ENCODE results near the gene NFATC1.

Gene NFATC1

GRCh38 chr18:79423211-79424007 is 27.7 kb downstream of the NFATC1 start:
- no peak for DNase-seq (ENCODE audit: low read depth in 2 of 2)

- no peak for DNase-seq (ENCODE audit: low read depth in 2 of 2)
Observed at GRCh38 chr18:79424008-79424565, 28.4 kb downstream of the NFATC1 start.

DNA sequence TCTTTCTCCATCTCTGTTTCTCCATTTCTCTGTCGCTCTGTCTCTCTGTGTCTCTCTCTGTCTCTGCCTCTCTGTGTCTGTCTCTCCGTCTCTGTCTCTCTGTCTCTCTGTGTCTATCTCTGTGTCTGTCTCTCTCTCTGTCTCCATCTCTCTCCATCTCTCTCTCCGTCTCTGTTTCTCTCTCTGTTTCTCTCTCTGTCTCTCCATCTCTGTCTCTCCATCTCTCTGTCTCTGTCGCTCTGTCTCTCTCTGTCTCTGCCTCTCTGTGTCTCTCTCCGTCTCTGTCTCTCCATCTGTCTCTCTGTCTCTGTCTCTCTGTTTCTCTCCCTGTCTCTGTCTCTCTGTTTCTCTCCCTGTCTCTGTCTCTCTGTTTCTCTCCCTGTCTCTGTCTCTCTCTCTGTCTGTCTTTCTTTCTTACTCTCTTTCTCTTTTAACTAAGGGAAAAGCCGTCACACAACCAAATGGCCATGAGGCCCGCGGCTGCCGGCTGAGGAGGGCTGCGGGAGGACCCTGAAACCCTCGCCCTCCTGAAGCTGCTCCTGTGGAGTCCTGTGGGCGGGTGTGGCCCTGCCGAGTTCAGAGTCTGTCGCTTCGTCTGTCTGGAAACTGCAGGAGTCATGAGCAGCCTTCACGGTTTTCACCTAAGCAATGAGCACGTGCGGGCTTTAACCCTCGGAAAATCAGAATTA is 29.3 kb downstream of the NFATC1 start:
- no peak for DNase-seq (ENCODE audit: low read depth in 2 of 2)

GRCh38 chr18:79425569-79425886 is 29.8 kb downstream of the NFATC1 start:
- no peak for DNase-seq (ENCODE audit: low read depth in 2 of 2)

DNA sequence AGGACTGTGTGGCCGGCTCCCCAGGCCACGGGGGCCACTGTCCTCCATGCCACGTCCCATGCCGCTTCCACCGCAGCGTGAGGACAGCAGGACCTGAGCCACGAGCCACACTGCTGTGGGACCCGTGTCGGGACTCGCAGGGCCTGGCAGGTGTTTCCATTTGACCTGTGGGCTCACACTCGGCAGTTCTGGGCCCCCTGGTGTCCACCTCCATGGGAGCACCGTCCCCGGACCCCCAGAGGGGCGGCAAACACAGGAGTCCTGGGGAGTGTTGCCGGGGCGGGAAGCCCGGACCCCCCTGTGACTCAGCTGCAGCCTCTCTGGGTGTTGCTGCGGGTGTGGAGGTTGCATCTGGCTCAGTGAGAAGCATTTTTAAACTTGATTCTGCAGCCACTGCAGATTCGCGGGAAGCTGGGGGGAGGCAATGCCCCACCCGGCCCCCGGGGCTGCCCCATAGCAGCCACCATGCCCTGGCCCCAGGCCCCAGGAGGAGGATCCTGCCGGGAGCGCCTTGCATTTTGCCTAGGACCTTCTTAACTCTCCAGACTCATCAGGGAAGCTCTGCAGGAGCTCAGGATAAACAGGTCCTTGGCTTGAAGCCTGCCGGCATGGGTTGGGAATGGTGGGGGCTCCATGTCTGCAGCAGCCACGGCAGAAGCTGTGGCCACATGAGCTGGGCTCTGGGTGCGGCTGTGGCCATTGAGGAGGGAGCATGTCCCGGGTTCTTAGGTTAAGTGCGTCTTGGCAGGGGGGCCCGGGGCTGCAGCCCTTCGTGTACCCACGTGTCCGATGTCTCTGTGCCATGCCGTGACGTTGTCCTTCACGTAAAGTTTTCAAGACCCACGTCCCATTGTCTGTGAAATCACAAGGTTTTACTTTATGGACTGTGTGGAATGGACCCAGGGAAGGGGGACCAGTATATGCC is 30.9 kb downstream of the NFATC1 start:
- no peak for DNase-seq (ENCODE audit: low read depth in 2 of 2)

DNA sequence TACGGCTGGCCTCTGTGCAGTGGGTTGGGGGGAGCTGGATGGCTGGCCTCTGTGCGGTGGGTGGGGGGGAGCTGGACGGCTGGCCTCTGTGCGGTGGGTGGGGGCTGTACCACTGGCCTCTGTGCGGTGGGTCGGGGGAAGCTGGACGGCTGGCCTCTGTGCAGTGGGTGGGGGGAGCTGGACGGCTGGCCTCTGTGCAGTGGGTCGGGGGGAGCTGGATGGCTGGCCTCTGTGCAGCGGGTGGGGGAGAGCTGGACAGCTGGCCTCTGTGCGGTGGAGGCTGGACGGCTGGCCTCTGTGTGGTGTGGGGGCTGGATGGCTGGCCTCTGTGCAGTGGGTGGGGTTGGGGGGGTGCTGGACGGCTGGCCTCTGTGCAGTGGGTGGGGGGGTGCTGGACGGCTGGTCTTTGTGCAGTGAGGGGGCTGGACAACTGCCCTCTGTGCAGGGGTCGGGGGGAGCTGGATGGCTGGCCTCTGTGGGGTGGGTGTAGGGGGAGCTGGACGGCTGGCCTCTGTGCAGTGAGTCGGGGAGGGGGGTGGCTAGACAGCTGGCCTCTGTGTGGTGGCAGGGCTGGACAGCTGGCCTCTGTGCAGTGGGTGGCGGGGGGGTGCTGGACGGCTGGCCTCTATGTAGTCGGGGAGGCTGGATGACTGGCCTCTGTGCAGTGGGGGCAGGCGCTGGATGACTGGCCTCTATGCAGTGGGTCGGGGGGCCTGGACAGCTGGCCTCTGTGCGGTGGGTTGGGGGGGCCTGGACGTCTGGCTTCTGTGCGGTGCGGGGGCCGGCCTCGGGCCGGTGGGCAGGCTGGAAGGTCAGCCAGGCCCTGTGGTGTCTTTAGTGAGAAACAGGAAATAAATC is 31.9 kb downstream of the NFATC1 start:
- DNase-seq (ENCODE audit: low read depth in 2 of 2) = no peak

DNA sequence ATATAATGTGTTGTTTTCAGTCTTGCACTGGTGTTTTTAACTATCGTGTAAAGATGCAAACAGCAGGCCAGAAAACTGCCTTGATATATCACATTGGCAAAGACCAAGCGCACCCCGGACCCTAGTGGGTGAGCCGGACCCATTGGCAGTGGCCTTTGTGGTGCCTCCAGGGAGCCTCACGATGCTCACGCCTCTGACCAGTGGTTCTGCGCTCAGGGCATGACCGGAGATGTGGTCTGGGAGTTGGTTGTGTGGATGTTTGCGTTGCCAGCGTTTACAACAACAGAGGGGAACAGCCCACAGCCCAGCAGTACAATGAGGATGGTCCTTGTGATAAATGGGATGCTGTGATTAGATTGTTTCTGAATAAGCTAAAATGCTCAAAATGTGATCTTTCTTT is 32.6 kb downstream of the NFATC1 start:
- DNase-seq (ENCODE audit: low read depth in 2 of 2) = no peak

DNA sequence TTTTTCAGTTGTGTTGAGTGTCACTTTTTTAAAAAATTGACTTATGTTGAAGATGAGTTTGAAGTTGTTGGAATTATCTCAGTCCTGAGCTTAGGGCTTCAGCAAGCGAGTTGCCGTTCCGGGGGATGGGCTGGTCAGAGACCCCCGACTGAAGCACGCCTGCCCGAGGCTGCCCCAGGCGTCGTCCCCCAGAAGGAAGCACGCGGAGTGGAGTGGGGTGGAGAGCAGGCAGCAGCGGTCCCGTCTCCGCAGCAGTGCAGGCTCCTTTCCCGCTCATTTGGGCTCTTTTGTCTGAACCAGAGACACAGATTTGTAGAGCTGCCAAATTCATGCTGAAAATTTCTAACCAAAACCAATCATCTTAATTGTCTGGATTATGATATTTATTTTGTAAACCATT is 33.7 kb downstream of the NFATC1 start:
- DNase-seq (ENCODE audit: low read depth in 2 of 2) = no peak

GRCh38 chr18:79429785-79430281 is 34.1 kb downstream of the NFATC1 start:
- DNase-seq (ENCODE audit: low read depth in 2 of 2) = no peak

GRCh38 chr18:79432376-79433120 is 36.8 kb downstream of the NFATC1 start:
- DNase-seq (ENCODE audit: low read depth in 2 of 2) = no peak

GRCh38 chr18:79433431-79433830 is 37.7 kb downstream of the NFATC1 start:
- DNase-seq (ENCODE audit: low read depth in 2 of 2) = no peak

DNA sequence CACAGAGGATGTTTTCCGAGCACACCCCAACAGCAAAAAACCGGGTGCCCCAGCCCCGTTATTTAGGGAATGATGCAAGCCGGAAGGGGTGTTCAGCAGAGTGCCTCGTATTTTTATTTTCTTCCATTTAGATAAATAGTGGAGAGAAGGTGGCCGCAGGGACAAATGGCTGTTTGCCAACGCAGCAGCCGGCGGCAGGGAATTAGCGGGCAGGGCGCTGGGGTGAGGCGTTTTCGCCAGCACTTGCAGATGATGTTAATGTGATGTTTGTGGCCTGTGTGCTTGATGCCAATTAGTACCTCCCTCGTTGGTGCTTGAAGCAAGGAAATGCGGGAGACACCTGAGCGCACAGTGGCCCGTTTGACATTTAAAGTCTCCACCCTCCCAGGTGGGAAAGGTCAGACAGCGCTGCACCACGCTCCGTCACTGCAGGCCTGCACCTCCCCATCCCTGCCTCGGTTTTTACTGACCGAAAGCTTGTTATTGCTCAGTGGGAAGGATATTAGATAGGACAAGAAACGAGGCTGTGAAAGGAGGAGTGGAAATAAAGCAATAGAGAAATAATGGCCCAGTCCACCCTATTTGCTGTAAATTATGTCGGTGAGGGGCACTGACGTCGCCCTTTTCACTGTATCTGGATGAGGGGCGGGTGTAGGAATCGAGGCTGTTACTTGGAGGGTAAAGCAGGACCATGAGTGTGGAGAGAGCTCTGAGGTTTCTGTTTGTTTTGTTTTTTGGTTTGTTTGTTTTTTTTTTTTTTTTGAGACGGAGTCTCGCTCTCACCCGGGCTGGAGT is 39.1 kb downstream of the NFATC1 start:
- no peak for DNase-seq (ENCODE audit: low read depth in 2 of 2)

GRCh38 chr18:79436556-79437275 is 41.0 kb downstream of the NFATC1 start:
- no peak for DNase-seq (ENCODE audit: low read depth in 2 of 2)

- DNase-seq (ENCODE audit: low read depth in 2 of 2) = no peak
Observed at GRCh38 chr18:79438089-79438897, 42.6 kb downstream of the NFATC1 start.

DNA sequence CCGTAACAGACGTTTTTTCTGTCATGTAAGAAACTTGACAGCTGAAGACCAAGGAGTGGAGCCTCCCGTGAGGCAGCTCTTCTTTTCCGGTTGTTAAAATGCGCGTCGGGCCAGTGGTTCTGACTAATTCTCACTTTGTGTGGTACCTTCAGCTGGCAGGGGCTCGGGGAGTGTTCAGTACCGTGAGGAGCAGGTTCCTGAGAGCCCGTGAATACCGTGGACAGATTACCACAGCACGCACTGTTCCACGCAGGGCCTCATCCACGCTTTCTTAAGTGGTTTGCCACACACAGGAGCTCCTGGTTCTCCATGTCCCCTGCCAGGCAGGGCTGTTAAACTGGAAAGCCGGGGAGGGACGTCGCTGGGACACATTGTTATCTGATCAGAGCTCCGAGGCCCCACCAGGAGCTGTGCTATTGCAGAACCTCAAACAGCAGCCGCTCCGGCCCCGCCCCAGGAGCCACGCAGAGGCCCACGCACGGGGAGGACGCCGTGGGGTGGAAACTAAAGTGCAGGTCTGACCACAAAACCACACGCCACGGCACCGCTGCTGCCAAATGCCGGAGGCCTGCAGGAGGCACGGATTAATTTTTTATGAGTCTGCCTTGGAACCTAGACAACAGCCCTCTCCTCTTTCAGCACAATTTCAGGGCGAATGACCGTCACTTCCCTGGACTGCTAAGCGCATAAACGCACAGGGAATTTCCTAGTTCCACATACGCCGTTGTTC is 43.3 kb downstream of the NFATC1 start:
- peak; percentile 44 to 52 for DNase-seq (ENCODE audit: low read depth in 2 of 2)

DNA sequence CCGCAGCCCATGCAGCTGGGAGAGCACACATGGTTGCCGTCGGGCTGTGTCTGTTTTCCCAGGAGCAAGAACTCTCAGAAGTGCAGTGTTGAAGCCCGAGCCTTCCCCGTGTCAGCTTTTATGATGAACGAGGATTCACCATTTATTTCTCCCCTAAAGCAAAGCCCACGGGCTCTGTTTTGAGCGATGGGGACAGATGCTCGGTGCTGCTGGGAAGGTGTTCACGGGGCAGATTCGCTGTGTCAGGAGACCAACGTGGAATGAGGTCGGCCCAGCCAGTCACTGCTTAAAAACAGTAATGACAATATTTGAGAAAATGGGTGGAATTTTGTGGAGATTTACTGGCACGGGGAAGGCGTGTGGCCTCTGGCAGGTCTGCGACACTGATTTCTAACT is 43.9 kb downstream of the NFATC1 start:
- DNase-seq (ENCODE audit: low read depth in 2 of 2) = no peak

Data from fibroblast of skin of left biceps (primary cell).